Endometrial microvascular endothelial cells (primary cell): ENCODE measurements around the gene SHOC1. TPM values are rescaled to one million over a fixed set of nuclear protein-coding genes. Genes with fewer than 3 reads are reported as not detected.
"Not testable (repeated sequence)": the region's sequence is repeated elsewhere in the genome, so short reads cannot be mapped to it uniquely, and the experiment has no call there.

Experiments
- in situ Hi-C: cut with HindIII; loops from 2 replicates; pipeline ENCODE4 v1.10.0; 2017; ENCODE audit warnings: low sequenced_read_pairs, low pct_unique_long_range_greater_than_20kb; ENCODE audit errors: inconsistent ontology term
- total RNA-seq: library from RNA; depleted of rRNA; stranded (reverse); fragments of >200 nt; gene quantifications from one replicate; pipeline ENCODE4 v1.2.3, GENCODE V29; 2015; ENCODE audit errors: inconsistent ontology term

SHOC1 gene
- not detected for total RNA-seq

DNA sequence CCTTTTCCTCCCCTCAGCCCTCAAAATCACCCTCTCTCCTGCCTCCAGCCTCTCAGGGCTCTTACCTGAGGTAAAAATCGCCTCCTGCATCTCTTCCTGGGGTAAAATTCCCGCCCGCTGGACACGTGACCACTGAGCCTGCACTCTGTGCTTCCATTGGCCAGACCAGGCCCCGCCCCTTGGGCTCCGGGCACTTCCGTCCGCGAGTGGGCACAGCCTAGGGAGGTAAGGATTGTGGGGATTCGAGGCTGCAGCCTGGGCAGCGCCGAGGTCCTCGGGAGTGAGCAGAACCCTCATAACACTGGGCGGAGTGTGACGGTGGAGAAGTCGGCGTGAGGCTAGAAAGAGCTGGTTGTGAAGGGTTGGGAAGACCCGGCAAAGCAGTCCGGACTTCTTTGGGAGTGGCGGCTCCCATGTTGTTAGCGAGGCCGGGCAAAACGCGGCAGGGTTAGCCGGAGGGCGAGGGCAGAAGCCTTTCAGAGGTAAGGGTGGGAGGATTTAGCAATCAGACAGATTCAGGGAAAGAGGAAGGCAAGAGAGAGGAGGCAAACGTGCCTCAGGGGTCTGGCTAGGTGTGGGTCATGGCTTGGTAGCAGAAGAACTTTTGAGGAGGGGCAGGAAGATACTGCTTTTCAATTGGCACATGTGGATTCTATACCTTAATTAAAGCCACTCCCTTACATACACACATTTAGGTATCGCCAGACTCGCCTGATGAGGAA is at the start of gene SHOC1:
Gene SHOC1 (minus strand): TSS at position 103 of the 722 bp plus-strand sequence. CDS start 3,519 bp downstream, outside the sequence.
- in situ Hi-C loops, result no loop called here

DNA sequence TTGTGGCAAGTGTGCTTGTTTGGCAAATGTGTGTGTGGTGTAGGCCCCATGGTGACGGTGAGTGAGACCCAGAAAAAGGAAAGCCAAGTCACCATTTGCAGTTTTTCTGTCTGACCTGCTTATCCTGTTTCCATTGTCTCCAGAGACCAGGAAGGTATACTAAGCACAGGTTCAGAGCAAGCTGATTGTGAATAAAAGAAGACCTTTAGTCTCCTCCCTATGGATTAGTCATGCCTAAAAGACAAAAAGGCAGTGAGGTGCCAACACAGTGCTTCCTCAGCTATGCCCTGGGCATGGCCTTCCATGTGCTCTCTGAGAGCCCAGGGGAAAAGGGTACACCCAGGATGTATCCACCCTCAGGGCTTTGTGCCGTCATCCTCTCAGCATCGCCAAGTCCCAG is 49.2 kb upstream of the SHOC1 start:
- in situ Hi-C loops, result no loop called here

DNA sequence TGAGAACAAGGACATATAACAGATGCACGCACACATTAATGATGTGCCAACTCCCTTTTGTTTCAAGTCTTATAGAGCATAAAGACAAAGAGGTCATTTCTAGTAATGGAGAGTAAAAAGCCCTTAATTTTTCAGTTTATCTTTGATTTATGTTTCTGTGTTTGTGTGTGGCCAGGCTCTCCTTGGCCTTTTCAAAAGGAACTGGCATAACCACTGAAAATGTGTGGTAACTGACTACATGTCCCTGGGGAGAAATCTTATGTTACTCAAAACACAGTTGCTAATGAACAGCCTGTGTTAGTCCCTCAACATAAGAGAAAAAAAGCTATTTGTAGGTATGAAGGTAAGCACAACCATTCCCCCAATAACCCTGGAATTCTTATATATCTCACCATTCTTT is 47.6 kb upstream of the SHOC1 start:
- in situ Hi-C loops, result no loop called here

DNA sequence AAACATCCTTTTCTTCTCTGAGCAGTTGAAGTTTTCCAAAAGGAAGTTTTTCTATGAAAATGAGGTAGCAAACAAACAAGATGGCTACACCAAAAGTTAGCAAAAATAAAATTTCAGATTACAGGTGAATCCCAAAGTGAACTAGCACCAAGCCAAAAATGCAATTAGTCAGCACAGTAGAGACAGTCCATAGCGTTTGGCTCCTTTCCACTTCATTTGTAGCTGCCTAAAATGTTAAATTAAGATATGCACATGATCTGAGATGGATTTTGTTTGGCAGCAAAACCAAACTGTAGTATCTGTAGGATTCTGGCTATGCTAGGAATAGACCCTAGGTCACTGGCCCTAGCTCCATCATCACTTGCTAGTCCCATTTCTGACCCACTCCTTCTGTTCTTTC is 45.7 kb upstream of the SHOC1 start:
- in situ Hi-C loops, result no loop called here

DNA sequence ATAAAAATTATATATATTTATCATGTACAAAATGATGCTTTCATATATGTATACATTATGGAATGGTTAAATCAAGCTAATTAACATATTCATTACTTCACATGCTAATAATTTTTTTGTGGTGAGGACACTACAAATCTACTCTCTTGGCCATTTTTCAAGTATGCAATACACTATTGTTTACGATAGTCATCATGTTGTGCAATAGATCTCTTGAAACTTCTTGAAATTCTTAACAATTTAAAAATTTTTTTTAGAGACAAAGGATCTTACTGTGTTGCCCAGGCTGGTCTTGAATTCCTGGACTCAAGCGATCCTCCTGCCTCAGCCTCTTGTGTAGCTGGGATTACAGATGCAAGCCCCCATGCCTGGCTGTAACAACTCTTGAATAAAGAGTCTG is 45.2 kb upstream of the SHOC1 start:
- in situ Hi-C loops, result no loop called here

DNA sequence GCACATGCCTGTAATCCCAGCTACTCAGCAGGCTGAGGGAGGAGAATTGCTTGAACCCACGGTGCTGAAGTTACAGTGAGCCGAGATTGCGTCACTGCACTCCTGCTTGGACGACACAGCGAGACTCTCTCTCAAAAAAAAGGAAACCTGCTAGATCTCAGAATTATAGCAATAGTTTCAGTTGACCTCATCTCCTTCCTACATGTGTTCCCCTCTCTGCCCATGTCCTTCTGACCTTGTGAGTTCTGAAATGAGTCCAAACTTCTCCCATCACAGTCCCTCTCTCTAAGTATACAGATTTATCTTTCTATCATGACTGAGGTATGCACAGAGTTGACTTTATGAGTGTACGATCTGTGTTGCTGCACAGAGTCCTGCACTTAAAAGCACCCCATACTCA is 44.6 kb upstream of the SHOC1 start:
- in situ Hi-C loops, result no loop called here

DNA sequence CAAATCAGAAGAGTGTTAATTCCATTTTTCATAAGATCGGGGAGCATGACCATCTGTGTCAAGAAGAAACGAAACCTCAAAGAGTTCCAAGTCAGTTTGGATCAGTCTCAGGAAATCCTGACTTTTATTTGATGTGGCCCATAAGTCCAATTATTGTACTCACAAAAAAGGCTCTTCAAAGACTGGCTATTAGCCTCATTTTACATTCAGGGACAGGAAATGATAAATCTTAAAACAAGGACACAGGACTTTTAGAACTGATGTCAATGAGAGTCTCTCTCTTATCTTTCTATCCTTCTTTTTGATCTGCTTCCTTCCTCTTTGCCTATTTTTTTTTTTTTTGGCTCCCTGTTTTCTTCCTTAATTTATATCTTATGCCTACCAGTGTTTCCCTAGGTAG is 43.7 kb upstream of the SHOC1 start:
- in situ Hi-C loops, result no loop called here

DNA sequence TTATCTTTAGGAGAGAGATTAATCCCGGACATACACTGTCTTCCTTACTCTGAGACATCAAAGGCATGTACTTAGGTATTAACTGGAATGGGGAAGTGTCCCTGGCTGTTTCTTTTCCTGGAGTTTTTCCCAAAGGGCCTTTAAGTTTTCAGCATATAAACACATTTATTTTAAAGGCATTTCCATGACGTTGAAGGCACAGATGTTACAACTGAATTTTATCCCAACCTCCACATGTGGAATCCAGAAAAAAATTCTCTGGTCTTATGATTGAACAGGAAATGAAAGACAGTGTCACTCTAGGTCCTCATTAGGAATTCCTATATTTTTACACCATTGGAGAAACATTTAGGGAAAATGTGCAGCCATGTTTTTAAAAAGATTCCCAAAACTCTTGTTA is 41.6 kb upstream of the SHOC1 start:
- in situ Hi-C loops, result no loop called here

DNA sequence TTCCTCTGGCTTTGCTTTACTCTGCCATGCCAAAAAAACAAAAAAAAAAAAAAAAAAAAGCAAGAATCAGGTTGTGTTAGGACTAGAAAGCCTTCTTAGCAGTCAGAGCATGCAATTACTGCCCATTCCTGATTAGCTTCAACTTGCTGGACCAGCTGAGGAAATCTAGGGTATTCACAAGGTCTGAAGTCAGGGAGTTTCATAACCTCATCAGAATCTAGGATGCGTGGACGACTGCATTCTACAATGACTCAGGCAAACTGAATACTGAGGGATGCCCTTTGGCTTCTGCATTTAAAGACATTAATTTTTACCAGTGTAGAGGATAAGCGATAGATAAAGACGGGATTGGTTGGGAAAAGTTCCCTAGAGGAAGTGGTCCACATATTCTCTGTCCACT is 39.2 kb upstream of the SHOC1 start:
- in situ Hi-C loops, result no loop called here

DNA sequence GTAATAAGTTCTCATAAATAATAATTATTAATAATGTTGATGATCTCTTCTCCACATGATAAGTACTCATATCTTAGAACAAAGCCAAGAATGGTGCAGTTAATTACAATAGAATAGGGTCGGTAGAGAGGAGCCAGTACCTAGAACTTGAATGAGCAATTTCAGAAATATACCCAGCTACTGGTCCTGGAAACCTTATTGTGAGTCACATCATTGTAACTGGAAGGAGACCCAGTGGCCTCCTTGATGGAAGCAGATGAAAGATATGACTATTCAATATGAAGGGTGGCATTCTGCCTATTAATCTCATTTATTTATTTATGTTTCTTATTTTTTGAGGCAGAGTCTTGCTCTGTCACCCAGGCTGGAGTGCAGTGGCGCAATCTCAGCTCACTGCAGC is 37.7 kb upstream of the SHOC1 start:
- in situ Hi-C loops, result no loop called here

DNA sequence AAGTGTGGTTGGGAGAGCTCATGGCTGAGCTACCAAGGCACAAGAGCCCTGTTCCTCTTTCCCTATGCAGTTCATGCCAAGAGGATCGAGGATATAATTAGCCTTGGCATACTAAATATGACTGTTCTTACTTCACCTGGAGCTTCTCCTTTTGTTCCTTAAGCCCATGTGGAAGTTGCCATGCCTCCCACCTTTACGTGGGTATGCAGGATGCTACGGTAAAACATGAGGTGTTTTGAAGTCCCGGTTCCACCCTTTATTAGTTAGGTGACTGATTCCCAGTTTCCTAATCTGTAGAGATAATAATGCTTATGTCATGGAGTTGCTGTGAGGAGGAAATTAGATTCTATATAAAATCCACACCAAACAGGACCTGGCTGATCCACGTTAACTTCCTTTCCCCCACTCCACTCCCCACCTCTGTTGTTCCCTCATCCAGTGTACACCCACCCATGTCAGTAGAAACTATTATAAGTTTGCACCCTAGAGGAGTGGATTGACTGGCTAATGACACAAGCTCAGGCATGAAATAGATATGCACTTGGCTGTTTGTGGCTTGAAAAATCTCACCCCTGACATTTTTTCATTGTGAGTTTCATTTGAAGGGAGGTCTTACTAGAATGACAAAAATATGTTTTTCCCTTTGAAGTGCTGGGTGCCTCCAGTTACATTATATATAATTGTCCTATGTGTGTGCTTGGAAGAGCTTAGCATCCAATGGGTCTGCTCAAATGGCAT is 36.8 kb upstream of the SHOC1 start:
- in situ Hi-C loops, result no loop called here

DNA sequence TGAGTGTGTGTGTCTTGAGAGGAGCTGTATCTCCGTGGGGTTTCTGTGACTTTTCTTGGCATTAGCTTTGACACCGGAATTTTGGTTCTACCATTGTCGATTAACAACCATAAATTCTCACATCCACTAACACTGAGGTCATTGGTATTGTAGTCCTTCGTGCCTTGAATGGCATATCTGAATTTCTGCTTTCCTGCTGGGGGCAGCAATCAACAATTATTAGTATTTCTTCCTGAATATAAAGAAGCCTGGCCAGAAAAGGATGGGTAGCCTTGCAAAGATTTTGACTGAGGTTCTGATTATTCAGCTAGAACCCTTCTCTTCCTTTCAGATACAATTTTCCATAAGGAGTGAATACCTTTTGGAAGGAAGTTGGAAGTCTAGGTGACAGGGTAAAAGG is 33.5 kb upstream of the SHOC1 start:
- in situ Hi-C loops, result no loop called here

DNA sequence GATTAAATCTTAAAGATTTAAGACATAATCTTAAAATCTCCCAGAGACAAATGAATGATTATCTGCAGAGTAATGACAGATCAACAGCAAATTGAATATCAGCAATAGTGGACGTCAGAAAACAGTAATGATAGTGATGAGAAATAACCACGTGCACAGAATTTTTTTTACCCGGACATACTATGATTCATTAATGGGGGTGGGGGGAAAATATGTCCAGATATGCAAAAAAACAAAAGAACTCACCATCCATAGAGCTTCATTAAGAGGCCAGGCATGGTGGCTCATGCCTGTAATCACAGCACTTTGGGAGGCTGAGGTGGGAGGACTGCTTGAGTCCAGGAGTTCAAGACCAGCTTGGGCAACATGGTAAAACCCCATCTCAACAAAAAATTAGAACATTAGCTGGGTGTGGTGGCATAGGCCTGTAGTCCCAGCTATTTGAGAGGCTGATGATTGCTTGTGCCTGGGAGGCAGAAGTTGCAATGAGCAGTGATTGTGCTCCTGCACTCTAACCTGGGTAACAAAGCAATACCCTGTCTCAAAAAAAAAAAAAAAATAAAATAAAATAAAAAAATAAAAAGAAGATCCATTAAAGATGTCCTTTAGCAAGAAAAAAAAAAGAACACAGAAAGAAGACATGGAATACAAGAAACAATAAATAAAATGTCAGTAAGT is 30.9 kb upstream of the SHOC1 start:
- in situ Hi-C loops, result no loop called here

DNA sequence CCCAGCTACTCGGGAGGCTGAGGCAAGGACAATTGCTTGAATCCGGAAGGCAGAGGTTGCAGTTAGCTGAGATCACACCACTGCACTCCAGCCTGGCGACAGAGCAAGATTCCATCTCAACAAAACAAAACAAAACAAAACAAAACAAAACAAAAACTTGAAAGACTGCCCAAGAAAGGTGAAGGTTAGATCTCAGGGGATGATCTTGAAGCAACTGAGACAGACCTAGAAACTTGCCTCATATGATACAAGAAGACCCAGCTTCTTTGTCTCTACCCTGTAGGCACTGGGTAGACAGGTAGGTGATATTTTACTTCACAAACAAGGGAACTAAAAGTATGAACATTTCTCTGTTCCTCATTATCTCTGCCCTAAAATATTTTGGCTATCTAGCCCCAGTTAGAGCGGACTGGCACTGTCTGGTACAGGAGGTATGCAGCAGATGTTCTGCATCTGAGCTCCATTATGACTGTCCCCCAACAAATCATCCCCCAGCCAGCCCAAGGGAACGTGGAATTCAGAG is 26.3 kb upstream of the SHOC1 start:
- in situ Hi-C loops, result no loop called here

DNA sequence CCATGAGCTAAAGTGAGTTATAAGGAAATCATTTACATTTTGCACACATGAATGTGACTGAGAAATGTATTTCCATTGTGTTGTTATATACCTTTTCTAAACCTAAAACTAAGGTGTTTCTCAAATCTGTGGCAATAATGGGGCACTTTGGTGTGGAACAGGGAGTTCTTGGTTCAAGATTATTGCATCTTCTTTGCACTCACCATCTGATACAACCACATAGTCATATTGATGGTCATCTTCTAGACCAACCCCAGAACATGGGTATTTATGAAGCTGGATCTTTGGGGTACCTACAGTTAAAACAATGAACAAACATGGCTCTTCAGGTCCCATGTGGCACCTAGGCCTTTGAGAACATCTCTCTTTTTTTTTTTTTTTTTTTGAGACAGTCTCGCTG is 24.6 kb upstream of the SHOC1 start:
- in situ Hi-C loops, result no loop called here

DNA sequence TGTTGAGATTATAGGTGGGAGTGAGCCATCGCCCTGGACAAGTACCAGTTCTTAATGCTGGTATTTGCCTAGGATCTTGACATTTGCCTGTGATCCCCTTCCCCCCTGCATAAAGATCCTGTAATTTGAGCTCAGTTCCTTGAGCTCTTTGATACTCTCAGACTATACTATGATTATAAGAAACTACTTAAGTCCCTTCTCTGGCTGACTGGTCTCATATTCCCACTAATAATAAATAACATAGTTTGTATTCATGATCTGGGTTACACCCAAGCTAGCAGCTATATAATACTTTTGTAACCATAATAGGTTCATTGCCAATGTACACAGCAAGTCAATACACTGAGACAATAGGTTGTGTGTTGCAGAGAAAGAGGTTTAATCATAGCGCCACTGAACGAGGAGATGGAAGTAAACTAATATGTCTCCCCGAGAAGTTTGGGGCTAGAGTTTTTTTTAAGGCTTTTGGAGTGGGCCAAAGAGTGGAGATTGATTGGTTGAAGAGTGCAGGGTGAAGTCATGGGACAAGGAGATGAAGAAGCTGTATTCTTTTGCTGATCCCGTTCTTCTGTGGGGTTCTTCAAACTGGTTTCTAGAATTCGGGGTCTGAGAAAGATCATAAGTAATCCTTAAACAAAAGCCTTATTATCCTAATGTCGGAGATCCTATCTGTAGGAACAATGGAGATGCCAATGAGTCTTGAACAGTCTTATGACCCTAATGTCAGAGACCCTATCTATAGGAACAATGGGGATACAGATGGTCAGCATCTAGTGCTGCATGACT is 20.7 kb upstream of the SHOC1 start:
- in situ Hi-C loops, result no loop called here

DNA sequence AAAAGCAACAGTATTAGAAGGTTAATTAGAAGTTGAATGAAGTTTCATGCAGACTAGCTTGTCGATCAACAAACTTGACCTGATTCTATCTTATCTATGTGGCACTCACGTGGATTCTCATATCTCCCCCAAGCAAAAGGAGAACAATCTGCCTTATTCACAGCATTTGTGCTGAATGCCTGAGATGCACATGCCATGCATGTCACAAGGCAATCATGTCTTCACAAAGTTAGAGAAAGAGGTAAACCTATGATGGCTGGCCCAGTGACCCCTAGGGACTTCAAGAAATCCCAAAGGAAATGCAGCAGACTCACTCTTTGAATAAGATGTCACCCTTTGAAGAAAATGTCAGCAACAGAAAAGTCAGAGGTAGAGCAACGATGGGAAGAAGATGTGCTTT is 17.6 kb upstream of the SHOC1 start:
- in situ Hi-C loops, result no loop called here

DNA sequence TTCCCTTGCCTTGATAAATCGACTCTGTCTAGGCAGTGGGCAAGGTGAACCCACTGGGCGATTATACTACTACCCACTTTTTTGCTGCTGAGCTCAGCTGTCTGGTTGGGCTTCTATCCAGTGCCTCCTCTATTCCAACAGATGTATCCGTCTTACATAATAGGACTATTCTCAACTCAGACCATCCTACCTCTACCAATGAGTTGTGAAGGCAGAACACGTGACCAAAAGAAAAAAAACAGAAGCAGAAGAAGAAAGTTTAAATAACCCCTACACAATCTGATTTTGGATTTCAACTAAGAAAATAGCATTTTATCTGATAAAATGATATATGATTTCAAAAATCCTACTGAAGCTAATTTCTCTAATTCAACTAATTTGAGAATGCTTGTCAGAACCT is 16.2 kb upstream of the SHOC1 start:
- in situ Hi-C loops, result no loop called here

DNA sequence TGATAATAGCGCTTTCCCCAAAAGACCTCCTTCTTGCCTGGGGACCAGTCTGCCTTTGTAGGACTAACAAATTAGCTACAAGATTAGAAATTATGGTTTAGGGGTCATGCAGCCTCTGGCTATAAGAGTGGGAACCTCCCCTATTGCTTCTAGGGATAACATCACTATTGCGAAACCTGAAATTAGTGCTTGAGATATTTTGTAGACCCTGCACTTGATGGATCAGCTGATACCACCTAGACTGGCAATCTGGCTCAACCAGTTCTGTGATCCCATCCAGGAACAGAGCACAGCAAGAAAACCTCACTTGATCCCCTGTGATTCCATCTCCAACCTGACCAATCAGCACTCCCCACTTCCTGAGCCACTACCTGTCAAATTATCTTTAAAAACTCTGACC is 15.7 kb upstream of the SHOC1 start:
- in situ Hi-C loops, result not testable (repeated sequence)
